A673 (cell line): ENCODE data around the gene HPSE2. TPM values are rescaled to one million over a fixed set of nuclear protein-coding genes. Genes with fewer than 3 reads are reported as not detected.
"Not testable (repeated sequence)": the region's sequence is repeated elsewhere in the genome, so short reads cannot be mapped to it uniquely, and the experiment has no call there.

Experiments
- BruUV-seq: library from RNA; stranded (reverse); fragments of 400-500 nt; replicated peaks from 2 replicates; lab custom pipeline; 2021; lab: Mats Ljungman, UMichigan
- CTCF ChIA-PET: fragments of 300-600 bp; sonication (Branson Sonifier 250); formaldehyde crosslinking; loops from one replicate; lab custom pipeline; 2022; ENCODE audit warnings: antibody characterized with exemption; lab: Charles Lee
- POLR2A ChIA-PET: fragments of 300-600 bp; sonication (Branson Sonifier 250); formaldehyde crosslinking; loops from one replicate; lab custom pipeline; 2022; ENCODE audit warnings: antibody characterized with exemption; ENCODE audit not compliant: low non-redundant PET; lab: Charles Lee
- DNase-seq: peaks from one replicate; pipeline ENCODE4 v3.0.0-alpha.2; 2015; ENCODE audit warnings: low spot score
- H3K27ac ChIP-seq: fragments of 200-600 bp; sonication (generic); 2 replicates; pipeline ENCODE4 v1.5.1; 2016; ENCODE audit warnings: mixed run types, low read depth, mild to moderate bottlenecking, mixed read lengths, antibody characterized with exemption, low read length; ENCODE audit not compliant: poor library complexity, severe bottlenecking
- H3K27me3 ChIP-seq: fragments of 200-600 bp; sonication (generic); replicated peaks from 2 replicates; pipeline ENCODE4 v1.6.1; 2017; ENCODE audit warnings: mixed run types, low read depth, mild to moderate bottlenecking, mixed read lengths, antibody characterized with exemption, low read length; ENCODE audit not compliant: insufficient read depth, poor library complexity
- H3K36me3 ChIP-seq: fragments of 200-600 bp; sonication (generic); 2 replicates; pipeline ENCODE4 v1.6.1; 2016; ENCODE audit warnings: mixed run types, mild to moderate bottlenecking, mixed read lengths, antibody characterized with exemption, low read length; ENCODE audit not compliant: insufficient read depth, poor library complexity, severe bottlenecking
- H3K4me1 ChIP-seq: fragments of 200-600 bp; sonication (generic); 2 replicates; pipeline ENCODE4 v1.6.1; 2017; ENCODE audit warnings: mixed run types, mild to moderate bottlenecking, mixed read lengths, antibody characterized with exemption, low read length; ENCODE audit not compliant: insufficient read depth, poor library complexity, severe bottlenecking
- H3K4me3 ChIP-seq: fragments of 200-600 bp; sonication (generic); 2 replicates; pipeline ENCODE4 v1.5.1; 2016; ENCODE audit warnings: low read depth, mixed run types, mild to moderate bottlenecking, mixed read lengths, low read length; ENCODE audit not compliant: poor library complexity, severe bottlenecking
- H3K9me3 ChIP-seq: fragments of 200-600 bp; sonication (generic); 2 replicates; pipeline ENCODE4 v1.6.1; 2016; ENCODE audit warnings: mixed run types, low read depth, mild to moderate bottlenecking, mixed read lengths, antibody characterized with exemption, low read length; ENCODE audit not compliant: poor library complexity, severe bottlenecking
- CTCF ChIP-seq: fragments of 300-800, 200-600 bp; sonication (generic); conservative IDR thresholded peaks from 2 replicates; pipeline ENCODE4 v1.5.1; 2017; ENCODE audit warnings: low read depth, mild to moderate bottlenecking, antibody characterized with exemption, low read length, moderate library complexity, mixed read lengths
- EZH2 ChIP-seq: fragments of 200-600 bp; sonication (generic); IDR thresholded peaks from 2 replicates; pipeline ENCODE4 v1.6.1; 2017; ENCODE audit warnings: borderline replicate concordance, low read depth, mild to moderate bottlenecking, mixed read lengths, antibody characterized with exemption, low read length; ENCODE audit not compliant: poor library complexity, severe bottlenecking
- intact Hi-C: fragments of 100-400 bp; cut with micrococcal nuclease; formaldehyde crosslinking; loops from one replicate; pipeline ENCODE4 v1.10.0; 2022; ENCODE audit not compliant: unreplicated experiment
- total RNA-seq: library from RNA; stranded (reverse); gene quantifications from 2 replicates; pipeline ENCODE4 v1.2.3, GENCODE V29; 2021

Gene HPSE2
- total RNA-seq, 1 experiment from 2014 or later: not detected

GRCh38 chr10:98511876-98512275 is 723.8 kb downstream of the HPSE2 start:
- no peak overlapping the region for H3K27ac ChIP-seq
- H3K4me3 ChIP-seq: no peak overlapping the region
- ChIA-PET POLR2A (no interaction called here), CTCF (no interaction called here)
- TF ChIP-seq CTCF (no peak), EZH2 (no peak)
- H3K36me3 ChIP-seq: no peaks in the 10 kb centered on the region
- no peaks in the 10 kb centered on the region for H3K4me1 ChIP-seq
- H3K27me3 ChIP-seq: peaks cover 43% of the 10 kb centered on the region
- intact Hi-C loops: no loop called here
- no peaks in the 10 kb centered on the region for H3K9me3 ChIP-seq
- BruUV-seq: no TSS peak
- DNase-seq: no peak

GRCh38 chr10:98510412-98510995 is 725.1 kb downstream of the HPSE2 start:
- intact Hi-C loops: no loop called here
- Histone ChIP-seq H3K27me3 (peaks cover 37% of the 10 kb centered on the region), H3K4me1 (no peaks in the 10 kb centered on the region), H3K9me3 (no peaks in the 10 kb centered on the region), H3K4me3 (no peak overlapping the region), H3K36me3 (no peaks in the 10 kb centered on the region), H3K27ac (no peak overlapping the region)
- POLR2A ChIA-PET: interaction anchor here (0.7 kb wide), 1 partner anchor 146 kb away, joined by 3 read pairs; no protein-coding TSS in a partner anchor
- no TSS peak for BruUV-seq
- DNase-seq: no peak
- no peak for TF ChIP-seq EZH2
- no peak for TF ChIP-seq CTCF
- CTCF ChIA-PET: no interaction called here

- H3K4me3 ChIP-seq: no peak overlapping the region
- no peaks in the 10 kb centered on the region for H3K36me3 ChIP-seq
- ChIA-PET POLR2A (interaction anchor here (0.7 kb wide), 1 partner anchor 147 kb away, joined by 3 read pairs; no protein-coding TSS in a partner anchor), CTCF (no interaction called here)
- H3K9me3 ChIP-seq: no peaks in the 10 kb centered on the region
- no TSS peak for BruUV-seq
- TF ChIP-seq CTCF: no peak
- TF ChIP-seq EZH2: no peak
- H3K4me1 ChIP-seq: no peaks in the 10 kb centered on the region
- DNase-seq: no peak
- intact Hi-C loops: no loop called here
- H3K27ac ChIP-seq: no peak overlapping the region
- H3K27me3 ChIP-seq: peaks cover 38% of the 10 kb centered on the region
Measured at GRCh38 chr10:98509745-98510144, 725.9 kb downstream of the HPSE2 start.

- intact Hi-C loops, H3K4me1 ChIP-seq, DNase-seq, POLR2A ChIA-PET, H3K36me3 ChIP-seq, H3K4me3 ChIP-seq, H3K9me3 ChIP-seq, H3K27ac ChIP-seq, CTCF ChIA-PET, BruUV-seq: not testable (repeated sequence)
- peaks cover 26% of the 10 kb centered on the region for H3K27me3 ChIP-seq
Measured at GRCh38 chr10:98502535-98502934, 733.1 kb downstream of the HPSE2 start.
